HG03342 (cell line): ENCODE results near the gene LYL1.
A peak's percentile ranks its signal among the peaks of the same experiment; 100 is the strongest.

Source experiments
- ATAC-seq: cut with Tn5 transposase; IDR thresholded peaks from one replicate; pipeline ENCODE4 v1.9.1; 2021; ENCODE audit warnings: mild to moderate bottlenecking, moderate library complexity; ENCODE audit not compliant: unreplicated experiment

Gene LYL1

GRCh38 chr19:13078381-13078780, 24.3 kb downstream of the LYL1 start:
- no peak for ATAC-seq

- ATAC-seq: no peak
Measured at GRCh38 chr19:13077240-13077639, 25.4 kb downstream of the LYL1 start.

GRCh38 chr19:13076787-13077186, 25.9 kb downstream of the LYL1 start:
- ATAC-seq: no peak

GRCh38 chr19:13076320-13076719, 26.3 kb downstream of the LYL1 start:
- ATAC-seq: no peak

- ATAC-seq: no peak
Measured at GRCh38 chr19:13074378-13074777, 28.3 kb downstream of the LYL1 start.

- ATAC-seq: no peak
Measured at GRCh38 chr19:13073263-13073662, 29.4 kb downstream of the LYL1 start.

- no peak for ATAC-seq
Measured at GRCh38 chr19:13072188-13072908, 30.3 kb downstream of the LYL1 start.

- ATAC-seq: no peak
Measured at GRCh38 chr19:13071444-13072187, 31.0 kb downstream of the LYL1 start.

- no peak for ATAC-seq
Measured at GRCh38 chr19:13070425-13071140, 32.1 kb downstream of the LYL1 start.

- ATAC-seq: no peak
Measured at GRCh38 chr19:13069415-13070359, 33.0 kb downstream of the LYL1 start.

GRCh38 chr19:13068085-13068846, 34.4 kb downstream of the LYL1 start:
- ATAC-seq: no peak

- no peak for ATAC-seq
Measured at GRCh38 chr19:13066933-13067807, 35.5 kb downstream of the LYL1 start.

- ATAC-seq: no peak
Measured at GRCh38 chr19:13066226-13066625, 36.4 kb downstream of the LYL1 start.

GRCh38 chr19:13064092-13064489, 38.6 kb downstream of the LYL1 start:
- no peak for ATAC-seq

GRCh38 chr19:13063461-13064091, 39.1 kb downstream of the LYL1 start:
- no peak for ATAC-seq

GRCh38 chr19:13062317-13062716, 40.3 kb downstream of the LYL1 start:
- ATAC-seq: no peak

- ATAC-seq: peak; percentile 53
Measured at GRCh38 chr19:13060964-13061927, 41.4 kb downstream of the LYL1 start.
